H1 (cell line): Measurements from ENCODE around the gene CTDP1. TPM values are rescaled to one million over a fixed set of nuclear protein-coding genes. Genes with fewer than 3 reads are reported as not detected.

Experiments used
- CTCF ChIA-PET: fragments of 300-600 bp; sonication (Branson Sonifier 250); formaldehyde crosslinking; loops from one replicate; lab custom pipeline; 2021; ENCODE audit not compliant: partially characterized antibody; lab: Charles Lee
- POLR2A ChIA-PET: fragments of 300-600 bp; sonication (Branson Sonifier 250); formaldehyde crosslinking; loops from one replicate; lab custom pipeline; 2021; ENCODE audit warnings: inconsistent platforms; ENCODE audit not compliant: partially characterized antibody; lab: Charles Lee
- DNase-seq, 2 experiments: peaks; one replicate each; pipeline versions ENCODE4 v3.0.0 to v3.0.0-alpha.2; 2010 to 2022; ENCODE audit warnings: low spot score in 2 of 2, low read depth in 1 of 2, mixed read lengths in 1 of 2
- FAIRE-seq: peaks from 2 replicates; lab custom pipeline; 2011; peaks lifted over from hg19 to GRCh38; lab: Jason Lieb, UNC
- H2AFZ ChIP-seq: 2 replicates; pipeline ENCODE4 v1.8.1; 2012; ENCODE audit warnings: low read length, inconsistent platforms
- H2AK5ac ChIP-seq: 2 replicates; pipeline ENCODE4 v1.6.1; 2013; ENCODE audit warnings: low read depth, low read length
- H2BK120ac ChIP-seq: replicated peaks from 2 replicates; pipeline ENCODE3; 2013; ENCODE audit warnings: low read depth, low read length, inconsistent platforms
- H2BK12ac ChIP-seq: 2 replicates; pipeline ENCODE4 v1.6.1; 2013; ENCODE audit warnings: low read depth, low read length
- H2BK15ac ChIP-seq: 2 replicates; pipeline ENCODE4 v1.6.1; 2013; ENCODE audit warnings: low read length
- H2BK20ac ChIP-seq: 2 replicates; pipeline ENCODE4 v1.6.1; 2013; ENCODE audit warnings: low read length
- H2BK5ac ChIP-seq: 2 replicates; pipeline ENCODE4 v1.6.1; 2013; ENCODE audit warnings: low read depth, low read length
- H3K14ac ChIP-seq: 2 replicates; pipeline ENCODE4 v1.6.1; 2013; ENCODE audit warnings: inconsistent platforms; ENCODE audit not compliant: insufficient read length
- H3K18ac ChIP-seq: 2 replicates; pipeline ENCODE4 v1.6.1; 2013; ENCODE audit warnings: low read length; ENCODE audit errors: extremely low read depth
- H3K23ac ChIP-seq: 2 replicates; pipeline ENCODE4 v1.6.1; 2013; ENCODE audit warnings: inconsistent platforms; ENCODE audit not compliant: insufficient read length
- H3K23me2 ChIP-seq: 2 replicates; pipeline ENCODE4 v1.6.1; 2013; ENCODE audit warnings: low read depth, low read length
- H3K27ac ChIP-seq: 2 replicates; pipeline ENCODE4 v1.6.1; 2011; ENCODE audit warnings: low read depth, low read length, inconsistent platforms
- H3K27me3 ChIP-seq, 4 experiments: replicated peaks in 1 of 4; 1 replicate in 1 of 4; 2 replicates in 3 of 4; pipeline versions ENCODE4 v1.6.1 to v1.8.1; 2011 to 2013; ENCODE audit warnings: low read length in 3 of 4, mild to moderate bottlenecking in 3 of 4, inconsistent platforms in 2 of 4, mixed read lengths in 2 of 4, moderate library complexity in 1 of 4; ENCODE audit not compliant: control insufficient read depth in 3 of 4, insufficient read depth in 3 of 4; ENCODE audit errors: extremely low read depth in 1 of 4
- H3K36me3 ChIP-seq, 4 experiments: 2 replicates each; pipeline versions ENCODE4 v1.6.1 to v1.8.1; 2011 to 2013; ENCODE audit warnings: mild to moderate bottlenecking in 4 of 4, low read length in 3 of 4, moderate library complexity in 2 of 4, control low read depth in 1 of 4, inconsistent platforms in 1 of 4; ENCODE audit not compliant: insufficient read depth in 4 of 4, control insufficient read depth in 2 of 4
- H3K4ac ChIP-seq: replicated peaks from 2 replicates; pipeline ENCODE3; 2013; ENCODE audit warnings: low read length, low read depth, mixed read lengths, inconsistent platforms; ENCODE audit not compliant: insufficient read length
- H3K4me1 ChIP-seq, 4 experiments: replicated peaks in 1 of 4; 1 replicate in 1 of 4; 2 replicates in 3 of 4; pipeline versions ENCODE4 v1.6.1 to v1.8.1; 2011 to 2013; ENCODE audit warnings: low read length in 3 of 4, inconsistent platforms in 2 of 4, mixed read lengths in 1 of 4; ENCODE audit not compliant: insufficient read depth in 4 of 4, control insufficient read depth in 3 of 4
- H3K4me2 ChIP-seq, 2 experiments: 2 replicates each; pipeline versions ENCODE4 v1.6.1 to v1.8.1; 2011 to 2013; ENCODE audit warnings: low read depth in 2 of 2, low read length in 2 of 2, control low read depth in 1 of 2, inconsistent platforms in 1 of 2, mild to moderate bottlenecking in 1 of 2; ENCODE audit not compliant: insufficient read depth in 1 of 2
- H3K4me3 ChIP-seq, 4 experiments: fragments of 200-600, 300-600 bp in 1 of 4; sonication (generic), shearing (Covaris generic), sonication (Bioruptor Twin) in 1 of 4; 2 replicates each; pipeline versions ENCODE4 v1.5.1 to v1.8.1; 2011 to 2016; ENCODE audit warnings: low read length in 4 of 4, low read depth in 3 of 4, control low read depth in 2 of 4, inconsistent platforms in 2 of 4, mild to moderate bottlenecking in 2 of 4, mixed read lengths in 1 of 4, moderate library complexity in 1 of 4; ENCODE audit not compliant: insufficient read depth in 2 of 4; ENCODE audit errors: extremely low read depth in 1 of 4
- H3K56ac ChIP-seq: replicated peaks from 2 replicates; pipeline ENCODE3; 2013; ENCODE audit warnings: low read depth, mild to moderate bottlenecking, mixed read lengths, low read length, inconsistent platforms; ENCODE audit not compliant: insufficient read length
- H3K79me1 ChIP-seq: 2 replicates; pipeline ENCODE4 v1.6.1; 2013; ENCODE audit warnings: low read depth, low read length, control low read depth
- H3K79me2 ChIP-seq, 2 experiments: 2 replicates each; pipeline versions ENCODE4 v1.6.1 to v1.8.1; 2012 to 2013; ENCODE audit warnings: low read length in 2 of 2, mild to moderate bottlenecking in 2 of 2, inconsistent platforms in 1 of 2; ENCODE audit not compliant: insufficient read depth in 2 of 2, control insufficient read depth in 1 of 2
- H3K9ac ChIP-seq, 4 experiments: replicated peaks in 1 of 4; 1 replicate in 1 of 4; 2 replicates in 3 of 4; pipeline versions ENCODE4 v1.6.1 to v1.8.1; 2011 to 2013; ENCODE audit warnings: low read depth in 3 of 4, low read length in 3 of 4, control low read depth in 2 of 4, mild to moderate bottlenecking in 2 of 4, moderate library complexity in 2 of 4, inconsistent platforms in 1 of 4; ENCODE audit errors: extremely low read depth in 1 of 4
- H3K9me3 ChIP-seq, 2 experiments: 2 replicates each; pipeline versions ENCODE4 v1.6.1 to v1.8.1; 2012 to 2013; ENCODE audit warnings: mild to moderate bottlenecking in 2 of 2, moderate library complexity in 2 of 2, control low read depth in 1 of 2, inconsistent platforms in 1 of 2, low read depth in 1 of 2, low read length in 1 of 2, mixed read lengths in 1 of 2; ENCODE audit not compliant: insufficient read depth in 2 of 2
- H4K20me1 ChIP-seq, 2 experiments: replicated peaks in 1 of 2; 2 replicates each; pipeline versions ENCODE3 to v1.8.1; 2011 to 2013; ENCODE audit warnings: inconsistent platforms in 2 of 2, low read length in 2 of 2, mild to moderate bottlenecking in 1 of 2; ENCODE audit not compliant: insufficient read depth in 2 of 2, control insufficient read depth in 1 of 2
- H4K5ac ChIP-seq: 2 replicates; pipeline ENCODE4 v1.6.1; 2013; ENCODE audit warnings: low read length, low read depth, mixed read lengths, inconsistent platforms; ENCODE audit not compliant: insufficient read length
- H4K8ac ChIP-seq: 2 replicates; pipeline ENCODE4 v1.8.0; 2013; ENCODE audit warnings: mild to moderate bottlenecking, moderate library complexity, low read length, inconsistent platforms; ENCODE audit not compliant: insufficient read depth; ENCODE audit errors: extremely low read depth
- H4K91ac ChIP-seq: replicated peaks from 2 replicates; pipeline ENCODE3; 2013; ENCODE audit warnings: low read length, mixed read lengths, inconsistent platforms; ENCODE audit not compliant: insufficient read length
- ASH2L ChIP-seq: fragments of 200-600, 300-600 bp; sonication (generic); IDR thresholded peaks from one replicate; pipeline ENCODE4 v1.7.1; 2017; ENCODE audit warnings: low read length
- CBX5 ChIP-seq: fragments of 300-800, 300-1000 bp; sonication (generic); IDR thresholded peaks from 2 replicates; pipeline ENCODE4 v1.7.1; 2016; ENCODE audit warnings: antibody characterized with exemption, low read length, low read depth
- CBX8 ChIP-seq: fragments of 300-800, 300-1000 bp; sonication (generic); IDR thresholded peaks from 2 replicates; pipeline ENCODE4 v1.7.1; 2016; ENCODE audit warnings: low read depth, low read length, borderline replicate concordance
- CHD2 ChIP-seq: IDR thresholded peaks from 2 replicates; pipeline ENCODE4 v1.6.1; 2012; ENCODE audit warnings: low read length, improper control_type of control experiment
- EGR1 ChIP-seq: IDR thresholded peaks from 2 replicates; pipeline ENCODE4 v1.6.1; 2011; ENCODE audit warnings: low read depth, low read length, borderline replicate concordance
- KDM4A ChIP-seq: IDR thresholded peaks from one replicate; pipeline ENCODE4 v1.7.1; 2012; ENCODE audit warnings: low read depth, mild to moderate bottlenecking, moderate library complexity, low read length, inconsistent platforms; ENCODE audit not compliant: severe bottlenecking
- POLR2A ChIP-seq, 2 experiments: IDR thresholded peaks; 1 replicate in 1 of 2; 2 replicates in 1 of 2; pipeline ENCODE4 v1.6.1; 2011; ENCODE audit warnings: low read depth in 2 of 2, low read length in 2 of 2, mild to moderate bottlenecking in 2 of 2; ENCODE audit errors: control extremely low read depth in 1 of 2
- SAP30 ChIP-seq: fragments of 300-600 bp; sonication (generic); IDR thresholded peaks from 2 replicates; pipeline ENCODE4 v1.7.1; 2012; ENCODE audit warnings: low read length, moderate library complexity, mild to moderate bottlenecking, inconsistent platforms; ENCODE audit not compliant: insufficient read depth, insufficient replicate concordance
- SP1 ChIP-seq: IDR thresholded peaks from 2 replicates; pipeline ENCODE4 v1.6.1; 2011; ENCODE audit warnings: low read depth, low read length
- SP4 ChIP-seq: IDR thresholded peaks from 2 replicates; pipeline ENCODE4 v1.6.1; 2012; ENCODE audit warnings: low read length, inconsistent platforms
- TBP ChIP-seq: IDR thresholded peaks from 2 replicates; pipeline ENCODE4 v1.6.1; 2011; ENCODE audit warnings: low read depth, low read length, improper control_type of control experiment
- WGBS, 2 experiments: shearing (Covaris generic) in 1 of 2; methylation state at CpG; one replicate each; pipeline versions ENCODE4 v1.1.6 to v1.1.7; 2013 to 2015; ENCODE audit warnings: low lambda C conversion rate in 2 of 2, mixed read lengths in 2 of 2, inconsistent platforms in 1 of 2, low coverage in 1 of 2, missing lambda C conversion rate in 1 of 2; ENCODE audit not compliant: insufficient replicate concordance in 2 of 2, insufficient coverage in 1 of 2, insufficient read length in 1 of 2; ENCODE audit errors: extremely low coverage in 1 of 2, missing lambda C conversion rate in 1 of 2; 5-methylcytosine and 5-hydroxymethylcytosine counted together
- polyA plus RNA-seq, 7 experiments: library from polyadenylated mRNA; depleted of rRNA in 3 of 7; stranded (reverse) in 5 of 7; unstranded in 2 of 7; fragments of >200 nt in 5 of 7; fragments of 200-250 nt in 2 of 7; gene quantifications; 1 replicate in 5 of 7; 2 replicates in 1 of 7; 4 replicates in 1 of 7; pipeline versions ENCODE4 v1.2.1 to v1.2.3, GENCODE V29; 2011 to 2013; ENCODE audit warnings: missing spikeins in 2 of 7, mixed read lengths in 2 of 7
- total RNA-seq: library from RNA; stranded (reverse); fragmentation: NEBNext Ultra II Directional; extraction: Animal tissue kit (Norgen Biotek cat#: 25700); gene quantifications from 2 replicates; pipeline ENCODE4 v1.2.1, GENCODE V29; 2021

CTDP1 gene
- total and polyA plus RNA-seq, 2 of the 8 experiments (the other 6 are each of a cell fraction or from before 2014, with no cell fraction given), result 16.6 to 37.0 TPM

GRCh38 chr18:79754831-79755351, 75.3 kb downstream of the CTDP1 start:
- FAIRE-seq, result no peak

More at GRCh38 chr18:79754831-79755351, 75.3 kb downstream of the CTDP1 start:
- H4K20me1 ChIP-seq, result peaks cover 2 to 6% of the 10 kb centered on the region in 2 experiments
- no peak overlapping the region for H4K8ac ChIP-seq
- H3K36me3 ChIP-seq, result peaks cover 4 to 18% (median 10%) of the 10 kb centered on the region in 4 experiments; a peak in 6 of 8 replicates
- H3K4me3 ChIP-seq, result no peak overlapping the region
- DNase-seq, result no peak
- no peak overlapping the region for H4K5ac ChIP-seq
- H2AFZ ChIP-seq, result no peak overlapping the region
- WGBS, 2 experiments, result 95% methylated on average over 16 of the region's 27 CpGs; no CpG with 5 or more reads in 1 of the 2 experiments
- no peak overlapping the region for H3K4me2 ChIP-seq
- no peak overlapping the region for H4K91ac ChIP-seq
- TF ChIP-seq TBP, result no peak
- TF ChIP-seq POLR2A (IDR thresholded peaks at IDR 0.05; ENCODE audit: control extremely low read depth in 1 of 2, low read depth in 2 of 2, low read length in 2 of 2), result no peak
- no peak for TF ChIP-seq SAP30
- TF ChIP-seq CBX8, result no peak
- no peak for TF ChIP-seq CBX5
- no peak for TF ChIP-seq ASH2L
- TF ChIP-seq KDM4A, result no peak
- no peak for TF ChIP-seq SP1
- TF ChIP-seq EGR1, result no peak
- TF ChIP-seq SP4, result no peak
- TF ChIP-seq CHD2, result no peak
- CTCF ChIA-PET, result no interaction called here
- no peak overlapping the region for H2AK5ac ChIP-seq
- no peaks in the 10 kb centered on the region for H3K4me1 ChIP-seq
- no peak overlapping the region for H3K4ac ChIP-seq
- no peak overlapping the region for H2BK20ac ChIP-seq
- H3K79me1 ChIP-seq, result no peaks in the 10 kb centered on the region; the same call in 1 of the 2 replicates
- no peak overlapping the region for H3K9ac ChIP-seq
- H2BK5ac ChIP-seq, result no peak overlapping the region
- H3K23ac ChIP-seq, result no peak overlapping the region
- no peak overlapping the region for H2BK120ac ChIP-seq
- no peaks in the 10 kb centered on the region for H3K27me3 ChIP-seq
- no peak overlapping the region for H3K56ac ChIP-seq
- no peak overlapping the region for H3K27ac ChIP-seq
- H3K23me2 ChIP-seq, result no peaks in the 10 kb centered on the region
- no peaks in the 10 kb centered on the region for H3K9me3 ChIP-seq
- POLR2A ChIA-PET, result interaction anchor here (0.7 kb wide), 1 partner anchor 26 kb away, joined by 3 read pairs; no protein-coding TSS in a partner anchor
- H3K14ac ChIP-seq, result no peak overlapping the region
- H2BK15ac ChIP-seq, result no peak overlapping the region
- H3K18ac ChIP-seq, result no peak overlapping the region
- H3K79me2 ChIP-seq, result no peaks in the 10 kb centered on the region
- H2BK12ac ChIP-seq, result no peak overlapping the region
